WTC11 (cell line): ENCODE measurements around the gene TREX2. TPM values are rescaled to one million over a fixed set of nuclear protein-coding genes. Genes with fewer than 3 reads are reported as not detected.

Experiments
- ATAC-seq: fragments of 200-7000 bp; cut with Tn5 transposase; 2 replicates; pipeline ENCODE4 v1.10.0; 2021; ENCODE audit warnings: mild to moderate bottlenecking, moderate library complexity
- CTCF ChIA-PET: fragments of 300-600 bp; sonication (Branson Sonifier 250); formaldehyde crosslinking; loops from one replicate; lab custom pipeline; 2021; ENCODE audit warnings: antibody characterized with exemption; lab: Charles Lee
- POLR2A ChIA-PET: fragments of 350-600 bp; sonication (Branson Sonifier 250); formaldehyde crosslinking; loops from one replicate; lab custom pipeline; 2021; ENCODE audit warnings: antibody characterized with exemption; lab: Charles Lee
- DNase-seq: peaks from one replicate; pipeline ENCODE4 v3.0.0; 2021; ENCODE audit warnings: low spot score
- H3K27ac Mint-ChIP-seq: 2 replicates; pipeline ENCODE4 v1.8.0; 2021; ENCODE audit warnings: mixed read lengths
- H3K27me3 Mint-ChIP-seq: 2 replicates; pipeline ENCODE4 v1.8.0; 2021; ENCODE audit warnings: low read depth, mild to moderate bottlenecking, moderate library complexity, mixed read lengths
- H3K36me3 Mint-ChIP-seq: 2 replicates; pipeline ENCODE4 v1.8.0; 2021; ENCODE audit warnings: mixed read lengths
- H3K4me1 Mint-ChIP-seq: 2 replicates; pipeline ENCODE4 v1.8.0; 2022; ENCODE audit warnings: mixed read lengths
- H3K4me3 Mint-ChIP-seq: 2 replicates; pipeline ENCODE4 v1.8.0; 2021; ENCODE audit warnings: mild to moderate bottlenecking, moderate library complexity, mixed read lengths
- H3K9me3 Mint-ChIP-seq: 2 replicates; pipeline ENCODE4 v1.8.0; 2021; ENCODE audit warnings: mixed read lengths
- ATF1 ChIP-seq: sonication (generic); formaldehyde crosslinking; IDR thresholded peaks from 2 replicates; pipeline ENCODE4 v1.8.1; 2023; ENCODE audit warnings: mild to moderate bottlenecking, moderate library complexity, missing genetic modification reagents
- CREM ChIP-seq: sonication (generic); formaldehyde crosslinking; IDR thresholded peaks from 2 replicates; pipeline ENCODE4 v1.8.1; 2022; ENCODE audit warnings: mild to moderate bottlenecking, missing genetic modification reagents, moderate library complexity
- E2F5 ChIP-seq: sonication (generic); formaldehyde crosslinking; IDR thresholded peaks from 2 replicates; pipeline ENCODE4 v1.8.1; 2022; ENCODE audit warnings: mild to moderate bottlenecking, moderate library complexity, missing genetic modification reagents
- ETV6 ChIP-seq: sonication (generic); formaldehyde crosslinking; IDR thresholded peaks from 2 replicates; pipeline ENCODE4 v1.8.1; 2022; ENCODE audit warnings: mild to moderate bottlenecking, missing genetic modification reagents
- FOXJ3 ChIP-seq: sonication (generic); formaldehyde crosslinking; IDR thresholded peaks from 2 replicates; pipeline ENCODE4 v1.9.0; 2021; ENCODE audit warnings: missing genetic modification reagents, mild to moderate bottlenecking, borderline replicate concordance
- FOXP1 ChIP-seq: sonication (generic); formaldehyde crosslinking; IDR thresholded peaks from 2 replicates; pipeline ENCODE4 v1.8.0; 2022; ENCODE audit warnings: missing genetic modification reagents, mild to moderate bottlenecking, moderate library complexity, borderline replicate concordance
- FOXP4 ChIP-seq: sonication (generic); formaldehyde crosslinking; IDR thresholded peaks from 2 replicates; pipeline ENCODE4 v1.8.0; 2022; ENCODE audit warnings: mild to moderate bottlenecking, missing genetic modification reagents
- GABPB1 ChIP-seq: sonication (generic); formaldehyde crosslinking; IDR thresholded peaks from 2 replicates; pipeline ENCODE4 v1.8.1; 2023; ENCODE audit warnings: mild to moderate bottlenecking, missing genetic modification reagents
- GRHL2 ChIP-seq: fragments of 250-450 bp; sonication (Bioruptor Pico); IDR thresholded peaks from 2 replicates; pipeline ENCODE4 v1.8.0; 2022; ENCODE audit warnings: mild to moderate bottlenecking, moderate library complexity; ENCODE audit not compliant: insufficient replicate concordance, severe bottlenecking
- IRF2 ChIP-seq: sonication (generic); formaldehyde crosslinking; IDR thresholded peaks from 2 replicates; pipeline ENCODE4 v1.8.0; 2022; ENCODE audit warnings: low read depth, missing genetic modification reagents, borderline replicate concordance
- JAZF1 ChIP-seq: fragments of 250-450 bp; sonication (Bioruptor Pico); IDR thresholded peaks from 2 replicates; pipeline ENCODE4 v1.9.0; 2021; ENCODE audit warnings: moderate library complexity, mild to moderate bottlenecking, inconsistent platforms
- JUN ChIP-seq: sonication (generic); formaldehyde crosslinking; IDR thresholded peaks from 2 replicates; pipeline ENCODE4 v1.8.0; 2023; ENCODE audit warnings: mild to moderate bottlenecking, missing genetic modification reagents
- KAT7 ChIP-seq: sonication (generic); formaldehyde crosslinking; IDR thresholded peaks from 2 replicates; pipeline ENCODE4 v1.8.1; 2023; ENCODE audit warnings: missing genetic modification reagents, mild to moderate bottlenecking, borderline replicate concordance
- MAX ChIP-seq: sonication (generic); formaldehyde crosslinking; IDR thresholded peaks from 2 replicates; pipeline ENCODE4 v1.8.0; 2022; ENCODE audit warnings: mild to moderate bottlenecking, missing genetic modification reagents
- TEAD4 ChIP-seq: sonication (generic); formaldehyde crosslinking; IDR thresholded peaks from 2 replicates; pipeline ENCODE4 v1.8.0; 2022; ENCODE audit warnings: mild to moderate bottlenecking, missing genetic modification reagents
- TP53 ChIP-seq: sonication (generic); formaldehyde crosslinking; IDR thresholded peaks from 2 replicates; pipeline ENCODE4 v1.8.1; 2023; ENCODE audit warnings: mild to moderate bottlenecking, missing genetic modification reagents
- ZNF232 ChIP-seq: sonication (generic); formaldehyde crosslinking; IDR thresholded peaks from 2 replicates; pipeline ENCODE4 v1.8.0; 2022; ENCODE audit warnings: mild to moderate bottlenecking, missing genetic modification reagents
- ZNF416 ChIP-seq: fragments of 250-450 bp; sonication (Bioruptor Pico); IDR thresholded peaks from 2 replicates; pipeline ENCODE4 v1.9.0; 2021; ENCODE audit warnings: mild to moderate bottlenecking, inconsistent platforms
- total RNA-seq: library from RNA; stranded (reverse); gene quantifications from 3 replicates; pipeline ENCODE4 v1.2.3, GENCODE V29; 2021
- TF ChIP-seq, protein P1 (sequence below): sonication (generic); formaldehyde crosslinking; IDR thresholded peaks from 2 replicates; pipeline ENCODE4 v1.8.1; 2023; ENCODE audit warnings: mild to moderate bottlenecking, missing genetic modification reagents, moderate library complexity
- TF ChIP-seq, protein P2 (sequence below): sonication (generic); formaldehyde crosslinking; IDR thresholded peaks from 2 replicates; pipeline ENCODE4 v1.8.1; 2023; ENCODE audit warnings: mild to moderate bottlenecking, missing genetic modification reagents
- TF ChIP-seq, protein P3 (sequence below): fragments of 250-450 bp; sonication (Bioruptor Pico); IDR thresholded peaks from 2 replicates; pipeline ENCODE4 v2.1.2; 2022; ENCODE audit warnings: mild to moderate bottlenecking, moderate library complexity

Gene TREX2
- total RNA-seq, 1 experiment from 2014 or later, result 1.5 TPM

DNA sequence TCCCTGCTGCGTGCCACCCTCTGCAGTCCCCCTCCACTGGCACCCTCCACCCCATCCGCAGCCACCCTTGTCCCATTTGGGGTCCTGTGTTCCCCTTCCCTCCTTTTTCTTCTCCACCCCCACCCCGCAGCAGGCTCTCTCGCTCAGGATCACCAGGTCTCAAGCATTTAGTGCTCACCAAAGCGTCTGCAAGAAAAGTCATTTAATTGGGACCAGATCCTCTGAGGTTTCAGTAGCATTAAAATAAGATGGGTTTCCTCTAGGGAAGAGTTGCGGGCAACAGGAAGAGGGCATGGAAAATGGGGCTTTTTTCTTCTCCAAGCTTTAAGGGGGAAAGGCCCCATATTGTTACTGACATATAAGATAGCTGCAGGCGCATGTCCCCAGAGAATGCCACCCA lies 29.4 kb upstream of the TREX2 start:
- ATAC-seq (no peak), DNase-seq (no peak)
- Mint-ChIP-seq H3K9me3 (no peaks in the 10 kb centered on the region), H3K4me3 (no peak overlapping the region), H3K4me1 (peaks cover 15% of the 10 kb centered on the region), H3K27ac (no peak overlapping the region), H3K27me3 (peaks cover 36% of the 10 kb centered on the region), H3K36me3 (no peaks in the 10 kb centered on the region)
- CTCF ChIA-PET, result no interaction called here
- POLR2A ChIA-PET, result no interaction called here
- TF ChIP-seq GABPB1 (no peak), GRHL2 (CRISPR knock-in tag) (no peak), IRF2 (CRISPR knock-in tag) (no peak), TEAD4 (CRISPR knock-in tag) (no peak), FOXP4 (CRISPR knock-in tag) (no peak)

DNA sequence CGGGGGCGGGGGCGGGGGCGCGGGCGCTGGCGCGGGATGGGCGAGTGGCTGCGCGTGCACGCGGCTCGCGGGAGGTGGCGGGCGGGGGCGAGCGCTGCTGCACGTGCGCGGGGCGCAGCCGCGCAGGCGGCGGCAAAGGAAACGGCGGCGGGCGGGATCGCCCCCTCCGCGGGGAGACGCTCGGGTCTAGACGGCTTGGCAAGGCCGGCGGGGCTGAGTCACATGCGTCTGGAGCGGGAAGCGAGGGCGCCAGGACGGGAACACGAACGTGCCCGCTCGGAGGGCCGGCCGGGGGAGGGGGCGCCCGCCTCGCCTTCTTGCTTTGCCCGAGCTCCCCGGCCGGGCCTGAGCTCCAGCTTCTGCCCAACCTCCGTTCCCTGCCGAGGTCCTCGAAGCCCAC lies 28.9 kb upstream of the TREX2 start:
- H3K36me3 Mint-ChIP-seq, result no peaks in the 10 kb centered on the region
- peak; percentile 51 for DNase-seq
- TF ChIP-seq TP53 (CRISPR knock-in tag) (0 out of 2 replicates have a peak, but pooled peaks have one; percentile 28), E2F5 (CRISPR knock-in tag) (0 out of 2 replicates have a peak, but pooled peaks have one; percentile 34), IRF2 (CRISPR knock-in tag) (no peak), ETV6 (CRISPR knock-in tag) (peak; percentile 20; the same call in 1 of the 2 replicates), KAT7 (CRISPR knock-in tag) (no peak), MAX (CRISPR knock-in tag) (peak; percentile 61; the same call in 1 of the 2 replicates)
- TF ChIP-seq, protein P1, sequence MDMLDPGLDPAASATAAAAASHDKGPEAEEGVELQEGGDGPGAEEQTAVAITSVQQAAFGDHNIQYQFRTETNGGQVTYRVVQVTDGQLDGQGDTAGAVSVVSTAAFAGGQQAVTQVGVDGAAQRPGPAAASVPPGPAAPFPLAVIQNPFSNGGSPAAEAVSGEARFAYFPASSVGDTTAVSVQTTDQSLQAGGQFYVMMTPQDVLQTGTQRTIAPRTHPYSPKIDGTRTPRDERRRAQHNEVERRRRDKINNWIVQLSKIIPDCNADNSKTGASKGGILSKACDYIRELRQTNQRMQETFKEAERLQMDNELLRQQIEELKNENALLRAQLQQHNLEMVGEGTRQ (CRISPR knock-in tag), result peak; percentile 37
- TF ChIP-seq, protein P2, sequence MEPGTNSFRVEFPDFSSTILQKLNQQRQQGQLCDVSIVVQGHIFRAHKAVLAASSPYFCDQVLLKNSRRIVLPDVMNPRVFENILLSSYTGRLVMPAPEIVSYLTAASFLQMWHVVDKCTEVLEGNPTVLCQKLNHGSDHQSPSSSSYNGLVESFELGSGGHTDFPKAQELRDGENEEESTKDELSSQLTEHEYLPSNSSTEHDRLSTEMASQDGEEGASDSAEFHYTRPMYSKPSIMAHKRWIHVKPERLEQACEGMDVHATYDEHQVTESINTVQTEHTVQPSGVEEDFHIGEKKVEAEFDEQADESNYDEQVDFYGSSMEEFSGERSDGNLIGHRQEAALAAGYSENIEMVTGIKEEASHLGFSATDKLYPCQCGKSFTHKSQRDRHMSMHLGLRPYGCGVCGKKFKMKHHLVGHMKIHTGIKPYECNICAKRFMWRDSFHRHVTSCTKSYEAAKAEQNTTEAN (CRISPR knock-in tag), result no peak
- no peaks in the 10 kb centered on the region for H3K9me3 Mint-ChIP-seq
- ChIA-PET CTCF (interaction anchor here (1.4 kb wide), 1 partner anchor 20 kb away, joined by 4 read pairs; the partner anchor contains the start of gene BGN), POLR2A (no interaction called here)
- ATAC-seq, result no peak
- H3K4me3 Mint-ChIP-seq, result no peak overlapping the region
- H3K4me1 Mint-ChIP-seq, result peaks cover 15% of the 10 kb centered on the region
- peaks cover 36% of the 10 kb centered on the region for H3K27me3 Mint-ChIP-seq
- no peak overlapping the region for H3K27ac Mint-ChIP-seq

GRCh38 chrX:153474266-153474665 lies 28.4 kb upstream of the TREX2 start:
- Mint-ChIP-seq H3K4me3 (no peak overlapping the region), H3K4me1 (peaks cover 15% of the 10 kb centered on the region), H3K36me3 (no peaks in the 10 kb centered on the region), H3K27me3 (peaks cover 36% of the 10 kb centered on the region), H3K9me3 (no peaks in the 10 kb centered on the region), H3K27ac (no peak overlapping the region)
- ChIA-PET POLR2A (no interaction called here), CTCF (interaction anchor here (1.4 kb wide), 1 partner anchor 21 kb away, joined by 4 read pairs; the partner anchor contains the start of gene BGN)
- TF ChIP-seq IRF2 (CRISPR knock-in tag), result no peak
- no peak for ATAC-seq
- DNase-seq, result no peak

GRCh38 chrX:153473126-153473525 lies 27.3 kb upstream of the TREX2 start:
- POLR2A ChIA-PET, result no interaction called here
- Mint-ChIP-seq H3K4me3 (no peak overlapping the region), H3K27ac (no peak overlapping the region), H3K4me1 (peaks cover 15% of the 10 kb centered on the region), H3K36me3 (no peaks in the 10 kb centered on the region), H3K9me3 (no peaks in the 10 kb centered on the region), H3K27me3 (peaks cover 36% of the 10 kb centered on the region)
- ATAC-seq, result no peak
- DNase-seq, result no peak
- CTCF ChIA-PET, result interaction anchor here (1.0 to 1.2 kb wide), 5 partner anchors 9 to 172 kb away, joined by 3 to 5 read pairs (median 4); partner anchors contain the start of genes ATP2B3 and BGN
- TF ChIP-seq ATF1, result no peak
- TF ChIP-seq IRF2 (CRISPR knock-in tag), result no peak
- no peak for TF ChIP-seq ZNF232
- no peak for TF ChIP-seq FOXP1 (CRISPR knock-in tag)
- TF ChIP-seq, protein P2 (CRISPR knock-in tag), result no peak
- TF ChIP-seq, protein P3, sequence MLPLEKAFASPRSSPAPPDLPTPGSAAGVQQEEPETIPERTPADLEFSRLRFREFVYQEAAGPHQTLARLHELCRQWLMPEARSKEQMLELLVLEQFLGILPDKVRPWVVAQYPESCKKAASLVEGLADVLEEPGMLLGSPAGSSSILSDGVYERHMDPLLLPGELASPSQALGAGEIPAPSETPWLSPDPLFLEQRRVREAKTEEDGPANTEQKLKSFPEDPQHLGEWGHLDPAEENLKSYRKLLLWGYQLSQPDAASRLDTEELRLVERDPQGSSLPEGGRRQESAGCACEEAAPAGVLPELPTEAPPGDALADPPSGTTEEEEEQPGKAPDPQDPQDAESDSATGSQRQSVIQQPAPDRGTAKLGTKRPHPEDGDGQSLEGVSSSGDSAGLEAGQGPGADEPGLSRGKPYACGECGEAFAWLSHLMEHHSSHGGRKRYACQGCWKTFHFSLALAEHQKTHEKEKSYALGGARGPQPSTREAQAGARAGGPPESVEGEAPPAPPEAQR (CRISPR knock-in tag), result no peak
- TF ChIP-seq ZNF416 (CRISPR knock-in tag), result no peak
- no peak for TF ChIP-seq FOXJ3 (CRISPR knock-in tag)
- TF ChIP-seq CREM, result no peak
- no peak for TF ChIP-seq JAZF1
- TF ChIP-seq JUN (CRISPR knock-in tag), result no peak
